Measurements from ENCODE around the gene HYAL3.

DNA sequence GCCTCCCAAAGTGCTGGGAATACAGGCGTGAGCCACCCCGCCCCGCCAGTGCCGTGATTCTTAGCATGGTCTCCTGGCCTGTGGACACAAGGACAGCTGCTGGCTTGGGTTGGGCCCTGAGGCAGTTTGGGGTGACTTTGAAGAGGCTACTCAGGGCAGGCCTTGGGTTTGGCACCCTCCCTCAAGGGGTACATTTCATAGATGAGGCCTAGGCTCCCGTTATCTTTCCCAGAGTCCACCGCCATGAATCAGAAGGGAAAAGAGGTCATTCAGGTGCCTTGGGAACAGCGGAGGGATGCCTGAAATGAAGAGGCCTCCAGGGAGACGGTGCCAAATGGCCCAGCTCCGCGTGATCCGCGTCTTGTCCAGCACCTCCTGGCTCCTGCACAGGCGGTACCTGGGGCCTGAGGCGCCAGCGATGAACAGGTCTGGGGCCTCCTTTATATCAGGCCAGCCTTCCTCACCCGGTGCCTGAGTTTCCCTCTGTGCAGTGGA, 53.9 kb downstream of the HYAL3 start:
- TF ChIP-seq POLR2A (IDR thresholded peaks at IDR 0.05; ENCODE audit: borderline replicate concordance, extremely low read depth, insufficient read depth, insufficient read length): no peak
- TF ChIP-seq, protein P1, sequence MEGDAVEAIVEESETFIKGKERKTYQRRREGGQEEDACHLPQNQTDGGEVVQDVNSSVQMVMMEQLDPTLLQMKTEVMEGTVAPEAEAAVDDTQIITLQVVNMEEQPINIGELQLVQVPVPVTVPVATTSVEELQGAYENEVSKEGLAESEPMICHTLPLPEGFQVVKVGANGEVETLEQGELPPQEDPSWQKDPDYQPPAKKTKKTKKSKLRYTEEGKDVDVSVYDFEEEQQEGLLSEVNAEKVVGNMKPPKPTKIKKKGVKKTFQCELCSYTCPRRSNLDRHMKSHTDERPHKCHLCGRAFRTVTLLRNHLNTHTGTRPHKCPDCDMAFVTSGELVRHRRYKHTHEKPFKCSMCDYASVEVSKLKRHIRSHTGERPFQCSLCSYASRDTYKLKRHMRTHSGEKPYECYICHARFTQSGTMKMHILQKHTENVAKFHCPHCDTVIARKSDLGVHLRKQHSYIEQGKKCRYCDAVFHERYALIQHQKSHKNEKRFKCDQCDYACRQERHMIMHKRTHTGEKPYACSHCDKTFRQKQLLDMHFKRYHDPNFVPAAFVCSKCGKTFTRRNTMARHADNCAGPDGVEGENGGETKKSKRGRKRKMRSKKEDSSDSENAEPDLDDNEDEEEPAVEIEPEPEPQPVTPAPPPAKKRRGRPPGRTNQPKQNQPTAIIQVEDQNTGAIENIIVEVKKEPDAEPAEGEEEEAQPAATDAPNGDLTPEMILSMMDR (IDR thresholded peaks at IDR 0.05 in 2 of 3, conservative IDR thresholded peaks at IDR 0.05 in 1 of 3; ENCODE audit: borderline replicate concordance in 1 of 3, insufficient read depth in 1 of 3, low read depth in 2 of 3, low read length in 2 of 3): no peak
- TF ChIP-seq SIN3A (IDR thresholded peaks at IDR 0.05; ENCODE audit: low read depth): no peak
- no peak for TF ChIP-seq EGR1 (IDR thresholded peaks at IDR 0.05; ENCODE audit: low read depth)
- TF ChIP-seq EZH2 (IDR thresholded peaks at IDR 0.05): no peak
- no peak for TF ChIP-seq POLR2AphosphoS5 (IDR thresholded peaks at IDR 0.05; ENCODE audit: low read depth, low read length)

Measured in HCT116 (cell line).